HepG2 (cell line): ENCODE data around the gene VASN. TPM values are rescaled to one million over a fixed set of nuclear protein-coding genes. Genes with fewer than 3 reads are reported as not detected.

Experiments used
- ADNP ChIP-seq: sonication (generic); formaldehyde crosslinking; IDR thresholded peaks from 2 replicates; pipeline ENCODE4 v1.4.0; 2020; ENCODE audit warnings: missing genetic modification reagents
- ASH2L ChIP-seq: fragments of 300-600, 200-600 bp; sonication (generic); IDR thresholded peaks from 2 replicates; pipeline ENCODE4 v1.7.0; 2017; ENCODE audit warnings: low read depth, mild to moderate bottlenecking, moderate library complexity, mixed read lengths, low read length; ENCODE audit not compliant: insufficient read length
- CENPX ChIP-seq: sonication (generic); formaldehyde crosslinking; IDR thresholded peaks from 2 replicates; pipeline ENCODE4 v1.9.0; 2021; ENCODE audit warnings: mild to moderate bottlenecking, missing genetic modification reagents, moderate library complexity
- ELF1 ChIP-seq: sonication (generic); formaldehyde crosslinking; IDR thresholded peaks from 2 replicates; pipeline ENCODE4 v1.4.0; 2020; ENCODE audit warnings: missing genetic modification reagents
- GATA4 ChIP-seq: sonication (generic); IDR thresholded peaks from 2 replicates; pipeline ENCODE4 v1.6.1; 2016; ENCODE audit warnings: antibody characterized with exemption, low read depth, borderline replicate concordance
- GTF3A ChIP-seq: sonication (generic); formaldehyde crosslinking; conservative IDR thresholded peaks from 2 replicates; pipeline ENCODE4 v1.4.0; 2020; ENCODE audit warnings: mild to moderate bottlenecking, missing genetic modification reagents
- HMGA1 ChIP-seq: sonication (generic); formaldehyde crosslinking; conservative IDR thresholded peaks from 2 replicates; pipeline ENCODE4 v1.4.0; 2020; ENCODE audit warnings: missing genetic modification reagents
- HMGXB4 ChIP-seq, 2 experiments: sonication (generic) in 1 of 2; formaldehyde crosslinking in 1 of 2; IDR thresholded peaks; 2 replicates each; pipeline versions ENCODE4 v1.4.0 to v1.6.1; 2018 to 2020; ENCODE audit warnings: missing genetic modification reagents in 2 of 2, borderline replicate concordance in 1 of 2, low read depth in 1 of 2, mild to moderate bottlenecking in 1 of 2, missing biosample characterization in 1 of 2
- MED8 ChIP-seq: sonication (generic); formaldehyde crosslinking; IDR thresholded peaks from 2 replicates; pipeline ENCODE4 v1.8.1; 2023; ENCODE audit warnings: mild to moderate bottlenecking, missing genetic modification reagents; ENCODE audit not compliant: insufficient replicate concordance
- MIXL1 ChIP-seq: IDR thresholded peaks from 2 replicates; pipeline ENCODE4 v1.6.1; 2016
- MXI1 ChIP-seq: IDR thresholded peaks from 3 replicates; pipeline ENCODE4 v1.6.1; 2012; ENCODE audit warnings: low read depth, low read length, inconsistent platforms, borderline replicate concordance
- NCOA2 ChIP-seq: sonication (generic); formaldehyde crosslinking; IDR thresholded peaks from 2 replicates; pipeline ENCODE4 v1.8.0; 2022; ENCODE audit warnings: inconsistent platforms
- RAD21 ChIP-seq: fragments of 450-650 bp; formaldehyde crosslinking; IDR thresholded peaks from 2 replicates; pipeline ENCODE4 v1.5.0; 2020; ENCODE audit warnings: mild to moderate bottlenecking
- REPIN1 ChIP-seq: sonication (generic); formaldehyde crosslinking; IDR thresholded peaks from 2 replicates; pipeline ENCODE4 v1.8.0; 2022; ENCODE audit warnings: missing genetic modification reagents, low read depth, mild to moderate bottlenecking, borderline replicate concordance
- REXO4 ChIP-seq: sonication (generic); formaldehyde crosslinking; IDR thresholded peaks from 2 replicates; pipeline ENCODE4 v1.8.0; 2022; ENCODE audit warnings: missing genetic modification reagents, mild to moderate bottlenecking, borderline replicate concordance
- SP4 ChIP-seq: sonication (generic); formaldehyde crosslinking; IDR thresholded peaks from 2 replicates; pipeline ENCODE4 v1.8.1; 2023; ENCODE audit warnings: mild to moderate bottlenecking, missing genetic modification reagents
- SRSF4 ChIP-seq: fragments of 200-400 bp; formaldehyde crosslinking; IDR thresholded peaks from one replicate; pipeline ENCODE4 v1.6.1; 2018; ENCODE audit warnings: mild to moderate bottlenecking, low read depth, low read length, moderate library complexity; ENCODE audit not compliant: poor library complexity, severe bottlenecking
- TAF1 ChIP-seq: sonication (generic); formaldehyde crosslinking; IDR thresholded peaks from 2 replicates; pipeline ENCODE4 v1.4.0; 2020; ENCODE audit warnings: missing genetic modification reagents
- TBX2 ChIP-seq: sonication (generic); formaldehyde crosslinking; IDR thresholded peaks from 2 replicates; pipeline ENCODE4 v1.5.0; 2020; ENCODE audit warnings: missing genetic modification reagents, mild to moderate bottlenecking, borderline replicate concordance
- TFE3 ChIP-seq: IDR thresholded peaks from 2 replicates; pipeline ENCODE4 v1.6.1; 2016
- ZFX ChIP-seq: sonication (generic); formaldehyde crosslinking; IDR thresholded peaks from 2 replicates; pipeline ENCODE4 v1.4.0; 2020; ENCODE audit warnings: mild to moderate bottlenecking, low read depth, missing genetic modification reagents, moderate library complexity
- ZNF207 ChIP-seq: fragments of 450-650 bp; IDR thresholded peaks from 2 replicates; pipeline ENCODE4 v1.6.1; 2016; ENCODE audit warnings: antibody characterized with exemption, borderline replicate concordance
- ZNF235 ChIP-seq: sonication (generic); formaldehyde crosslinking; IDR thresholded peaks from 2 replicates; pipeline ENCODE4 v1.8.1; 2023; ENCODE audit warnings: mild to moderate bottlenecking, missing genetic modification reagents, borderline replicate concordance
- ZNF274 ChIP-seq: sonication (generic); formaldehyde crosslinking; IDR thresholded peaks from 2 replicates; pipeline ENCODE4 v1.5.1; 2020; ENCODE audit warnings: mild to moderate bottlenecking, missing genetic modification reagents
- ZNF333 ChIP-seq: sonication (generic); formaldehyde crosslinking; IDR thresholded peaks from 2 replicates; pipeline ENCODE4 v1.4.0; 2020; ENCODE audit warnings: mild to moderate bottlenecking, missing genetic modification reagents, borderline replicate concordance
- ZNF460 ChIP-seq: sonication (generic); formaldehyde crosslinking; IDR thresholded peaks from 2 replicates; pipeline ENCODE4 v1.5.1; 2020; ENCODE audit warnings: missing genetic modification reagents, mild to moderate bottlenecking, borderline replicate concordance
- ZNF674 ChIP-seq: sonication (generic); formaldehyde crosslinking; IDR thresholded peaks from 2 replicates; pipeline ENCODE4 v1.5.0; 2020; ENCODE audit warnings: low read depth, mild to moderate bottlenecking, missing genetic modification reagents
- ZNF749 ChIP-seq: sonication (generic); formaldehyde crosslinking; IDR thresholded peaks from 2 replicates; pipeline ENCODE4 v1.8.0; 2022; ENCODE audit warnings: mild to moderate bottlenecking, missing genetic modification reagents, moderate library complexity, borderline replicate concordance
- ZNF879 ChIP-seq: sonication (generic); formaldehyde crosslinking; IDR thresholded peaks from 2 replicates; pipeline ENCODE4 v1.8.1; 2023; ENCODE audit warnings: missing genetic modification reagents
- polyA plus RNA-seq, 8 experiments: library from polyadenylated mRNA; depleted of rRNA in 3 of 8; stranded (reverse) in 7 of 8; unstranded in 1 of 8; fragments of >200 nt; fragmentation: Illumina TruSeq in 4 of 8; extraction: Trizol in 4 of 8; gene quantifications; 2 replicates each; pipeline versions ENCODE4 v1.2.1 to v1.2.3, GENCODE V29; 2011 to 2016; ENCODE audit warnings: low read depth in 4 of 8, missing spikeins in 1 of 8, mixed read lengths in 1 of 8; ENCODE audit not compliant: insufficient read depth in 1 of 8
- total RNA-seq, 5 experiments: library from RNA; depleted of rRNA; stranded (reverse); fragments of >200 nt; fragmentation: Illumina TruSeq; extraction: Trizol; gene quantifications; 2 replicates each; pipeline ENCODE4 v1.2.3, GENCODE V29; 2016; ENCODE audit warnings: low read depth in 1 of 5

The VASN gene
- total and polyA plus RNA-seq, 2 of the 13 experiments (the other 11 are each of a cell fraction or from before 2014, with no cell fraction given), result 8.4 to 18.2 TPM

DNA sequence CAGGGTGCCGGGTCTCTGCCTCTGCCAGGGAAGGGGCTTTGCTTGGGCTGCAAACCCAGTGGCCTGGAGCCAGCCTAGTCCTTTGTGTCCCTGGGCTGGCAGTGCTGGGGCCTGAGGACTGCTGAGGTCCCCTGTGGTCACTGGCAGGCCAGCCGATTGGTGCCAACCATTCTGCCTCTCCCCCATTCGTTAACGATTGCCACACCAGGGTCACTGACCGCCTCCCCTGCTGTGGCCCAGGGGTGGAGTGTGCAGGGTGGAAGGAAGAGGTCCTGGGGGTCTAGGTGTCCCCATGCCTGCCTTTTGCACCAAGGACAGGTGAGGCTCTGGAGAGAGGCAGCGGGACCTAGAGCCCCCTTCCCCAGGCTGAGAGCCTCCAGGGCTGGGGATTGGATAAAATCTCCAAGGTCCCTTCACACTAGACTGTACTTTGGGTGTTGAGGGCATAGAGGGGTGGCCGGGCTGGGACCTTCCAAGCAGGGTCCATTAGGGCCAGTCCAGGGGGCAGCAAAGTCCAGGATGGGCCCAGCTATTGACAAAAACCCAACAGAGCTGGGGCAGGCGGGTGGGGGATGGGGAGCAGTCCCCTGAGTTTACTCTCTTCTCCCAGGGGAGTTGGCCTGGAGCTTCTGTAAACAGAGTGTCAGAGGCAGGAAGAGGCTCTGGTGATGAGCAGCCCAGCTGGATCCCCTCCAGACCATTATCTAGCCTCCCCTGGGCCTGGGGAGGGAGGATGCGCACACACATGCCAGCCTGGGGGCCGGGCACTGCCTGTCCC lies 1.1 kb downstream of the VASN start (continued):
- TF ChIP-seq ZFX (CRISPR knock-in tag) (peak; percentile 78), TFE3 (CRISPR knock-in tag) (no peak), TAF1 (CRISPR knock-in tag) (peak; percentile 67), ADNP (CRISPR knock-in tag) (no peak), ZNF333 (CRISPR knock-in tag) (no peak), REXO4 (CRISPR knock-in tag) (no peak), ZNF879 (CRISPR knock-in tag) (no peak), GTF3A (no peak), ZNF460 (CRISPR knock-in tag) (no peak; the same call in 1 of the 2 replicates), GATA4 (no peak), RAD21 (CRISPR knock-in tag) (0 out of 2 replicates have a peak, but pooled peaks have one; percentile 17), CENPX (no peak), ASH2L (no peak), SP4 (no peak), ZNF207 (no peak), MXI1 (no peak; the same call in 2 of the 3 replicates), ZNF274 (no peak), SRSF4 (no peak), MED8 (CRISPR knock-in tag) (no peak), TBX2 (CRISPR knock-in tag) (peak; percentile 49), ZNF235 (CRISPR knock-in tag) (no peak), HMGXB4 (CRISPR knock-in tag; IDR thresholded peaks at IDR 0.05; ENCODE audit: borderline replicate concordance in 1 of 2, low read depth in 1 of 2) (peak; percentile 10 to 54; a peak in 2 of 4 replicates), REPIN1 (CRISPR knock-in tag) (peak; percentile 89; the same call in 1 of the 2 replicates), MIXL1 (CRISPR knock-in tag) (peak; percentile 23; the same call in 1 of the 2 replicates), NCOA2 (peak; percentile 57; the same call in 1 of the 2 replicates), ELF1 (CRISPR knock-in tag) (no peak), HMGA1 (CRISPR knock-in tag) (no peak), ZNF674 (no peak), ZNF749 (CRISPR knock-in tag) (peak; percentile 87)
